Stimulated activated CD8-positive, alpha-beta memory T cell treated with anti-CD3 and anti-CD28 coated beads, Interleukin-2, amount 100 ng/mL, for 48 hours (primary cell): Measurements from ENCODE around the gene ADRM1.

ENCODE experiments used
- DNase-seq, 2 donors: peaks; one replicate each; pipeline ENCODE4 v3.0.0-alpha.2; 2020; ENCODE audit warnings: low read depth in 2 of 2

ADRM1 gene

DNA sequence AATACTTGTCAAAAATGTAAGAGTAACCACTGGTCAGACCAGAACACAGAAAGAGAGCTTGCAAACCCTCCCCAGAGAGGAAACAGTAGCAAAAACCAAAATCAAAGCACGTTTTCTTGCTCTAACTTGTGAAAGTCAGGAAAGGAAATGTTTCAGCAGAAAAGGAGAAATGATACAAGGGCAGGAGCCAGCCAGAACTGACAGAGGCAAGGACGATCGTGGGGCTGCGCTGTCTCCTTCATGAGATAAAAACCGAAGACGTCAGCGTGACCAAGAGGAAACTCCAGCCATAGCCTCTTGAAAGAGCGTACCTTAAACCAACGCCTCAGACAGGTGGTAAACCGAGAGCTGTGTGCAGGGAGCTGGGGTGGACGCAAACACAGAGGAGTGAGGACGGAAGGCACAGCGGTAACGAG lies 36.9 kb downstream of the ADRM1 start:
- no peak for DNase-seq

DNA sequence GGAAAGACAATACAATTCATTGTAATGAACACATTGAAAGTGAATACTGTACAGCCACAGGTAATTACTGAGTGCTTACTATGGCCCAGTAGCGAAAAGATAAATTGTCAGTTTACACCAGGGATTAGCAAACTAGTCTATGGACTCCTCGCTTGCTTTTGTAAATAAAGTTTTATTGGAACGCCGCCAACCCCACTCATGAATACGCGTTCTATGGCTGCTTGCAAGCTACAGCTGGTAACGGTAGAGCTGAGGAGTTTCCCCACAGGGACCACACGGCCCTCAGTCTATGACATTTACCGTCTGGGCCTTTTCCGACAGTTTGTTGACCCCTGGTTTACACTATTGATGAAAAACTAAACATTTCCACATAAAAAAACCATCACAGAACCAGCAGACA lies 40.1 kb downstream of the ADRM1 start:
- no peak for DNase-seq

DNA sequence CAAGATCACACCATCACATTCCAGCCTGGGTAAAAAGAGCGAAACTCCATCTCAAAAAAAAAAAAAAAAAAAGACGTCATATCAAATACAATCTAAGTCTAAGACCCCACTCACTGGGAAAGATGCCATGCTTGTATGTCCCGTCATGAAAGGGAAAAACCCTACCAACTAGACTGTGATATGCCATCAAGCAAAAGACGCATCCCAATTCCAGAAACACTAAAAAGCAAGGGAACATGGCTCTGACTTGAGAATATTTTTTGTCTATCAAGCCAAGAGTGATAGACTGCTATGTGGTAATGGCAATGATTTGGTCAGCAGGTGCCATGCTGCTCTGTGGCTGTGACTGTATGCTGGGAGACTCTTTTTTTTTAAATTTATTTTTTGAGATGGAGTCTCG lies 41.3 kb downstream of the ADRM1 start:
- no peak for DNase-seq

DNA sequence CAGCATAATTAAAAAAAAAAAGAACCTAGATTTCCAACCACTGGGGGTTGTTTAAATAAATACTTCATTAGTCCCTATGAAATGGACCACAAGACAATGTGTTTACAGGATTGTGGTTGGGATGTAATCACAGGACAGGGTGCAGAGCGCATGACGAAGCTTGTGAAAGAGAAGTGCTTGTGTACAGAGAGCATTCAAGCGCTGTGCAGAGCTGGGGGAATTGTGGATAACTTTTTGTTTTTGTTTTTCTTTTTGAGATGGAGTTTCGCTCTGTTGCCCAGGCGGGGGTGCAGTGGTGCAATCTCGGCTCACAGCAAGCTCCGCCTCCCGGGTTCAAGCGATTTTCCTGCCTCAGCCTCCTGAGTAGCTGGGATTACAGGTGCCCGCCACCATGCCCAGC lies 42.0 kb downstream of the ADRM1 start:
- no peak for DNase-seq

DNA sequence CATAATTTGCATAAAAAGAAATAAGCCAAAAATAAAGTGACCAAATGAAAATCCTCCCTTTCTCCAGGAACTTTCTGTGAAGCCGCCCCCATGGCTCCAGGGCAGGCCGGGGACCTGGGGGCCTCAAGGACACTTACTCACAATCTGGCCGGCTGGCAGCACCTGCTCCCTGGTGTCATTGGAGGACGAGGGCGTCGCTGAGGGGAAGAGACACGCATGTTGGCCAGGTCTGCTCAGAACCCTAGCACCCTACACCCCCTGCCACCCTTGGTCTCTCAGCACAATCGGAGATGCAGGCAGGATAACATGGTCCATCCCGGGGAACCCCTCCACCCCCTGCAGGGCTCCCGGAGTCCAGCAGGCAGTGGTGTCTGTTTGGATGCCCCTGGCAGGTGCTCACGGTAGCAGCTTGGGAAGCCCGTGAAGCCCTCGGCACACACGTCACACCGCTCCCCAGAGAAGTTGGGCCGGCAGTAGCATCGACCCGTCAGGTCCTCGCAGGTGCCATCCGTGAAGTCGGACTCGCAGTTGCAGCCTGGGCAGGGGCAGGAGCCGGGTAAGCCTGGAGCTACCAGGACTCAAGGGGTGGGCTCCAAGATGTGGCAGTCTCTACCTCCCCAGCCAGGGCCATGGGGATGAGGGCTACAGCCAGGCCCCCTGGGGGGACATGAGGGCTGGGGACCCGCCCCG lies 43.0 kb downstream of the ADRM1 start:
- DNase-seq = no peak

DNA sequence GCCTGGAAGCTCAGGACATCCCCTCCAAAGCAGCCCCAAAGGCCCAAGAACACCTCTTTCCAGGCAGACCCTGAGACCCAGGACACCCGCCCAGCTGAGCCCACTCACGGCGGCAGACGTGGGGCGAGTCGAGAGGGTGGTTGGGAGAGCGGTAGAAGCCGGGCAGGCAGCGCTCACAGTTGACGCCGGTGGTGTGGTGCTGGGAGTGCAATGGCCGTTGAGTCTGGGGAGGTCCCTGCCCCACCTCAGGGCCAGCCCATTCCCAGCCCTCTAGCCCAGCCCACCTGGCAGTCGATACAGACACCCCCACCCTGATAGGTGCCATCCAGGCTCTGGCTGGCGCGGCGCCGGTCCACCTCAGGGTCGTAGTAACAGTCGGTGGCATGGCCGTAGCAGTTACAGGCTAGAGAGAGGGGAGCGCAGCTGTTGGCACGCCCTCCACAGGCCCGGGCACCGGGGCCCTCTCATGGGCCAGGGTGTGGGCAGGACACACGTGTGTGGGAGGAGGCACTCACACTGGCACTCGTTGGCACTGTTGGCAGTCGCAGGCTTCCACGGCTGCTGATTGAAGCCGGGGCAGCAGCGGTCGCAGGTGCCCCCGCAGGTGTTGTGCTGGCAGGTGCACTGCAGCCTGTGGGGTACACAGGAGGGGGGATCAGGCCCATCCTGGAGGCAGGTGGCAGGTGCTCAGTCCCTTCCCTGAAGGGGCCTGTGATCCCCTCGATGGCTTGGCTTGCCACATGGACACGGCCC lies 43.8 kb downstream of the ADRM1 start:
- DNase-seq = no peak

DNA sequence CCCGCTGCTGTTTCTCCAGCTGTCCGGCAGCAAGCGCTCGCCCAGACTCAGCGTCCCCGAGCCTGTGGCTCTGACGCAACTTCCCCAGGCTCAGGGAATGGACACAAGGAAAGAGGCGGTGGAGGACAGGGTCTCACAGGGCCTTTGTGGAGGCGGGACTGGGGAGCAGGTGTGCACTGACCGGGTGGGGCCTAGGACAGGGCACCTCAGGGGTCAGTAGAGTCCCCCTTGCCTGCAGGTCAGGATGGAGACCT lies 44.3 kb downstream of the ADRM1 start:
- no peak for DNase-seq

DNA sequence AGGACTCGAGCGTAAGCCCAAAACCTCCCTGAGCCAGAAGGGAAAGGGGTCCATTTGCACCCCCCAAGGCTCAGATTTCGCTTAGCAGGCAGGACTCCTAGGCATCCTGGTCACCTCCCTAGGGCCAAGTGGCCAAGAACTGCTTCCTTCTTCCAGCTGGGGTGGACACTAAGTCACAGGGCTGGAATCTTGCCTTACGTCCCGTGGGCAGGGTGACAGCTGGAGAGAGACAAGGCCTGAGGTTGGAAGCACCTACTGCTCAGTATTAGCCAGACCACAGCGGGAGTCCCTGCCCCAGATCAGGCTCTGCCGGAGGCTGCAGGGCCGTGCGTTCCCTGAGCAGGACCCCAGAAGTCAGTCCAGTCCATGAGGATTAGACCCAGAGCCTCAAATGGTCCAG lies 44.6 kb downstream of the ADRM1 start:
- no peak for DNase-seq

DNA sequence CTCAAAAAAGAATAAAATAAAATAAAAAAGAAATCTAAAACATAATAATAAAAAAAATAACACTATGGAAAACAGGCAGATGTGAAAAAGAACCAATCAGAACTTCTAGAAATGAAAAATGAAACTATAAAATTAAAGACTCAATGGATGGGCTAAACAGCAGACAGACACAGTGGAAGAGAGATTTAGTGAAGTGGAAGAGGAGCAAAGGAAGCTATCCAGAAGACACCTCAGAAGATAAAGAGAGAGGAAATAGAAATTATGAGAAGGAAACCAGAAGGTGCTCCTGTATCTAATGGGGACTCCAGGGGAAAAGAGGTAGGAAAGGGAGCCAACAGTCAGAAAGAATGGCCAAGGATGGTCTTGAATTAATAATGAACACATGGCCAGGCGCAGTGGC lies 45.8 kb downstream of the ADRM1 start:
- no peak for DNase-seq

DNA sequence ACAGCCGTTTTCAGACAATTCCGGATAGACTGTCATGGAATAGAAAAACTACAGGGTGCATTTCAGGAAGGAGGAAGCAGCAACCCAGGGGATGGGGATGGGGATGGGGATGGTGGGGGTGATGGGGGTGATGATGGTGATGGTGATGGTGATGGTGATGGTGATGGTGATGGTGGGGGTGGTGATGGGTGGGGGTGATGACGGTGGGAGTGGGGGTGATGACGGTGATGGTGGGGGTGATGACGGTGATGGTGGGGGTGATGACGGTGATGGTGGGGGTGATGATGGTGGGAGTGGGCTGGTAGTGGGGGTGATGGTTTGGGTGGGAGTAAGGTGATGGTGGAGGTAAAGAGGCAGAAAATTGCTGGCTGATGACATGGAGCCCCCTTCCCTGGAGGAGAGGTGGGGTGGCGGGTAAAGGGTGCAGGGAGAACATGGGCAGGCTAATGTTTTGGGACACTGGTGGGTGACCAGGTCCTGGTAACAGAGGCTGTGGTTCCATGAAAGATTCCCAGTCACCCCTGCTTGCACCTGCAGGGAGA lies 46.8 kb downstream of the ADRM1 start:
- no peak for DNase-seq

DNA sequence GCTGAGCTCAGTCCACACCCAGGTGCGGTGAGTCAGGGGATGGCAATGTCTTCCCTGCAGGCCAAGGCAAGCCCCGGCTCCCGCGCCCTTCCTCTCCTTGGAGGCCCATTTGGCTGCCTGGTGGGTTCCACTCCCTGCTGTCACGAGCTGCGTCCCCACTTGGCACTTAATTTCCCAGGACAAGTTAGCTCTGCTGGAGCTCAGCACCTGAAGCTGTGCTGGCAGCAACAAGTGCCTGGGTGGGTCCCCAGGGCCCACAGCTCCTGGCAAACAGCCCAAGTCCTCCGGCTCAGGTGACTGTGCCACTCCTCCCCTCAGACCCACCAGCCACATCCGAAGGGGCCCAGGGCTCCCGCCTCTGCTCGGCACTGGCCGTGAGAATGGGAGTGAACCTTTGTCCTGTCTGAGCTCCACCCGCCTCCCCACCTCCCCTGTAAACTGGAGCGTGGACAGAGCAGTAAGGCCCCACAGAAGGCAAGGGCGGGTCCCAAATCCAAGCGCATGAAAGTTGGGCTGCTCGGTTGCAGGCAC lies 47.4 kb downstream of the ADRM1 start:
- no peak for DNase-seq

DNA sequence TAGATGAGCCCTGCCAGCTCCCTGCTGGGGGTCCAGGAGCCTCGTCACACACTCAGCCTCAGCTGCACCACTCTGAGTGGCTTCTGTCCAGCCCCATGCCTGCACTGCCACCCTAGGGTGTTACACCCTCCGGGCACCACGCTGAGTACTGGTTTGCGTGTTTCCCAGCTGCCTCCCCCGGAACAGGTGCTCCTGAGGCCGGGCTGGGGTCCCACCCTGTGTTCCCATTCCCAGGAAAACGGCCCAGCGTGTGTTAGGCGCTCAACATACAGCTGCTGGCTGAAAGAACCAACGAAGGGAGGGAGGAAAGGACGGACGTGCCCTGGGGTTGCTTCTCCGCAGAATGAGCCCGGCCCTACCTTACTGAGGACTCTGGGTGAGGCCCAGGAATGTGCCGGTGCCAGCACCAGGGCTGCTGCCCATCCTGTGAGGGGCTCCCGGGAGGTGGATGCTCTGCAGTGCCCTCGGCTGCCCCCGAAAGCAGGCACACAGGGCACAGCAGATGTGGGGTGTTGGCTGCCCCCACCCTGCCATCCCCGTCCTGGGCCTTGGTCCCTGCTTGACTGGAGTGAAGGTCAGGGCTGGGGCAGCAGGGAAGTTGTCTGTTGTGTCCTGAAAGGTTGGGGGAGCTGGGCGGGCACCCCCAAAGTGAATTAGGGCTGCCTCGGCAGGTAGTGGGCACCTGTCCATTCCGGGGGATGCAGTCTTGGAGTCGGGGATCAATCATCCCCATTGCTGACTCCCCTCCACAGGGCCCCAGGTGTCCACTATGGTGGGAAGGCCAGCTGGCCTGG lies 48.0 kb downstream of the ADRM1 start:
- no peak for DNase-seq

DNA sequence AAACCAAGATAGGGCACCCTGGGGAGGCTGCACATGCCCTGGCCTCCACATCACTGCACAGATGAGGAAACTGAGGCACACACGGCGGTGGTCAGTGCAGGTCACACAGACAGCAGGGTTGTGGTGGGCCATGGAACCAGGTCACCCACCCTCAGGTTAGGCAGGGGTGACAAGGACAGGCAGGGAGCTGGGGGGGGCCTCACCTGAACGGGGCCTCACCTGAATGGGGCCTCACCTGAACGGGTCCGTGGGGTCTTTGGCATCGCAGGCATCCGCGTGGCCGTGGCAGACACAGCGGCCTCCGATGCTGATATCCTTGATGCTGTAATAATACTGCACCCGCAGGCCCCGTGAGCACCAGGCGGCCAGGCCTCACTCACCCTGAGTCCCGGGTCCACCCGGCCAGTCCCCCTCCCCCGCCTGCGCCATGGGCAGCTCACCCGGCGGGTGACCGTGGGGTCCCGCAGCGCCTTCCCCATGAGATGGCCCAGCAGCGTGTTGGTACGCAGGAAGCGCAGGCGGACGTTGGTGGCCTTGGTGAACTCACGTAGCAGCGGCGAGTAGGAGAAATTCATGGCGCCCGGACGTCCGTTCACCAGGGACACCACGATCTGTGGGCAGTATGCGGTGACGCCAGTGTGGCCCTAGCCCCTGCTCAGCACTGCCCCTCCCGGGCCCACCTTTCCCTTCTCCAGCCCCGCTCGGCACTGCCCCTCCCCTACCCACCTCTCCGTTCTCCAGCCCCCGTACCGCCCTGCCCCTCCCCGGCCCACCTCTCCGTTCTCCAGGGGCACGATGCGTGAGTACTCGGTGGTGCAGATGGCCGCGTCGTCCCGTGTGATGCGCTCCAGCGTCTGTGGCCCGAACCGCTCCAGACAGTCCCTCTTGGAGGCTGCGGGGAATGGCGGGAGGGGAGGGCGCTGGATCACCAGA lies 48.9 kb downstream of the ADRM1 start:
- DNase-seq = no peak

DNA sequence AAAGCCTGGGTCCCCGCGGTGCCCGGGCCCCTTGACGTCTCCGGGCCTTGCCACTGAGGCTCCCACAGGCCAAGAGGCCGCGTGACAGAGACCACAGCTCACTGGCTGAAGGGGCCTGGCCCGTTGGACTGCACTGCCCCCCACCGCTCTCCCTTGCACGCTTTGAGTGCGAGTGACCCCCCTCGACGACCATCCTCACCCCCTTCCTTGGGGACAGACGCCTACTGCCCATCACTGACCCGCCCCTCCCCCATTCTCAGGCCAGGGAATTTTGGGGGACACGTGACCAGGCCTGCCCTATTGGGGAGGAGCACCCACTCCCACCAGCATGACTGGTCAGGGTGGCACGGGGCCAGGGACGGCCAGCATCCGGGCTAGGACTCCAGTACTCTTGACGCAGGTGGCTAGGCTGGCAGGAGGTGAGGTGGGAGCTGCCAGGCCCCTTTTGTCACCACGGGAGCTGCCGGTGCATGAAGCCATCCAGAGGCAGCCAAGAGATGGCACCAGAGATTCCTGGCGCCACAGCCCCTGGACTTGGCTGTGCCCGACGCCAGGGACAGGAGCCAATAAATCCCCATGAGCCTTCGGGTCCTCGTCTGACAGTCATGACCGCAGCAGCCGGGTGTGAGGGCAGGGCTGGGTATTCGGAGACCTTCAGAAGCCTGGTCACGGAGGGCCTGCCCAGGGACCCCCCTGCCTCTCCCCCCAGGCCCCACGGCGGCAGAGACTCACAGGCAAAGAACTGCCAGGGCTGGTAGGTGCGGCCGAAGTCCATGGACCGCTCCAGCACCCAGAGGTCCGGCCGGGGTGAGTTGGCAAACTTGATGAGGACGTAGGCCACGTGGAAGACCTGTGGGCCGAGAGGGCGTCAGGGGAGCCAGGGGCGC lies 49.8 kb downstream of the ADRM1 start:
- no peak for DNase-seq

DNA sequence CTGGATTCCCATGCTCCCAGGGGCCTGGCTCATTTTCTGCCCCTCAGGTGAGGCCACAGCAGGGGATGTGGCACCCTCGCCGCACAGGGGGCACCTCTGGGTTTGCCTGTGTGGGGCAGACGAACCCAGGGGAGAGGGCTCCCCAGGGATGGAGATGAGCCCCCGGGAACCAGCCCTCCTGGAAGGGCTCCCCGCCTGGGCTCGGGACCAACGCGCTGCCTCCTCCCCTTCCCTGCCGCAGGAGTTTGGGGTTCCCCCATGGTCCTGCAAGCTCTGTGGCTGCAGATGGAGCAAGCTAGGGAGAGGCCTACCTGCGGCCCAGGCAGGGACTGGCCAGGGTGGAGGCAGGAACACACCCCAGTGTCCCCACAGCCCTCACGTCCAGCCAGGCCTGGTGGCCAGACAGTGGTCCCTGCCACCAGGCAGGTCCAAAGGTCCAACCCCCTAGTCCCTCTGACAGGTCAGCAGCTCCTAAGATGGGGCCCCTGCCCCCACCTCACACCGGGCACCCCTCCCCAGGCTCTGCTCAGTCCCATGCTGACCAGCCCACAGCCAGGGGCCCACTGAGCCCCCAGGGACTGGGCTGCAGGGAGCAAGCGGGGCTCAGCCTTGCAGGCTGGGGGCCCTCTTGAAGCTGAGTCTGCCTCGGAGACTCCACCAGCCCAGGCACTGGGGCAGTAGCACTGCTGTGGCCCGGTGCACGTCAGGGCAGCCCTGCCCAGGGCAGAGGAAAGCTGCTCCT lies 50.7 kb downstream of the ADRM1 start:
- no peak for DNase-seq

DNA sequence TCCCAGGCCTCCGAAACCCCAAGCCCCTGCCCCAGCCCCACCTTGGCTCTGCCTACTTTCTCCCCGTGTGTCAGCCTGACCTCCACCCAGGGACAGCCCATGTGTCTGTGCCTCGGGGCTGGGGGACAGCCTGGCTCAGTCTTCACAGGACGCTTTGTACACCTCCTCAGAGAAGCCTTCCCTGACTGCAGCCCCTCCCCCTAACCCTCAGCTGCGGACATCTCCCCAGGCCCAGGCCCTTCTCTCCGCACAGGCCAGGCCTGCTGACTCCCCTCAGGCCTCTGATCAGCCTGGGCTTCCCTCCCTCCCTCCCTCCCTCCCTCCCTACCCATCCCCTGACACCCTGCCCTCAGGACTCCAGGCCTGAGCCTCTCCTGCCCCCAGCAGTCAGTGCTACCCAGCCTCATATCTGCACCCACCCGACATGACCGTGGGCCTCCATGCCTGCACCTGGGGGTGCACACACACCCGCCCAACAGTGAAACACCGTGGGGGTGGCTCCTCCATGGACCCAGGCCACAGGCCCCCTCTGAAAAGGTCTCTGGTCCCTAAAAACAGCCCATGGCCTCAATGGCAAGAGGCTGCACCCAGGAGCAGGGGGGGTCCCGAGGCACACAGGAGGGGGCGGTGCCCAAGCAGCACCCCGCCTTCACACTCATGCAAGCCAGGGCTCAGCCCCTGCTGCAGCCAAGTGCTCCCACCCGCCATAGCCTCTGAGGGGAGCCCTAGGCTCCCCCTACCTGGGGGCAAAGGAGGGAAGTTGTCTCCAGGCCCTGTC lies 51.4 kb downstream of the ADRM1 start:
- no peak for DNase-seq

DNA sequence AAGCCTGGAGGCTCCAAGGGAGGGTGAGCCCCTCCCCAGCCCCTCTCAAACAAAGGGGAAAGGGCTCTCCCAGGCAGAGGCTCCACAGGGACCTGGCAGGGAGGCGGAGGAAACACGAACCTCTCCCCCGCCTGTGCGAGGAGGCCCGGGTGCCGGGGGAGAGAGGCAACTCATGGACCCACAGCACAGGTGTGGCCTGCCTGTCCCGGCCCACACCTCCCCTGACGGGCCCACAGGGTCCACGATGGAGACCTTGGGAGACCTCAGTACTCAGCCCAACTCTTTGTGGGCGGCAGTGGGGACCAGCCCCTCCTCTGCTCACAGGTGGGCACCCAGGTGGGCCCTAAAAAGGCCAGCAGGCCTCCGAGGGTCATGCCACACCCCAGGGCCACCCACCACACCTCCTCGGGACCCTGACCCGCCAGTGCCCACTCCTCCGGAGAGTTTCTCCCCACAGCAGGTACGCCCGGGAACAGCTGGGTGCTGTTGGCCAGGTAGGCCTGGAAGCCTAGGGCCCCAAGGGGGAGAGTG lies 52.1 kb downstream of the ADRM1 start:
- DNase-seq = no peak

DNA sequence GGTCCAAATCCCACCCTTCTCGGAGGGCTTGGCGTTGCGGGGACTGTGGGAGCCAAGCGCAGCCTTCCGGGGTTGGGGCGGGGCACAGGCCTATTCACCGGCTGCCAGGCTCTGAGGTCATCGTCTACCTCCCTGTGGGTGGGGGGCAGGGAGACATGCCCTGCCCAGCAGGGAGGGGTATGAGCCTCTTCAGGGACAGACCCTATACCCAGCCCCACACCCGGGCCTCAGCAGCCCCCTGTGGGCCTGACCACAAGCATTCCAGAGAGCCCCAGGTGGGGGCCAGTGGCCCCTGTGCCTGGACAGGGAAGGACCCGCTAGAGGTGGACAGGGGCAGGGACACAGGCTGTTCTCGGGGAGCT lies 52.7 kb downstream of the ADRM1 start:
- DNase-seq = no peak
